ENCODE data around the gene WNT11. TPM values are rescaled to one million over a fixed set of nuclear protein-coding genes. Genes with fewer than 3 reads are reported as not detected.

The WNT11 gene
- total RNA-seq, 6 experiments from 2014 or later = 2.8 to 13.1 (median 5.5) TPM

- Histone ChIP-seq H3K9me3 (no peaks in the 10 kb centered on the region), H3K36me3 (no peaks in the 10 kb centered on the region), H3K27ac (no peak overlapping the region), H3K4me3 (no peak overlapping the region), H3K4me1 (no peaks in the 10 kb centered on the region), H3K27me3 (no peaks in the 10 kb centered on the region)
- DNase-seq (no peak), ATAC-seq (no peak)
- TF ChIP-seq POLR2A (IDR thresholded peaks at IDR 0.05) = no peak
- no peak for TF ChIP-seq CTCF (IDR thresholded peaks at IDR 0.05)
- 38% methylated on average over 3 of the region's 7 CpGs for WGBS (ENCODE audit: insufficient coverage, low coverage, low lambda C conversion rate, missing lambda C conversion rate)
- intact Hi-C loops (cut with DNase I) = no loop called here
Measured at GRCh38 chr11:76243957-76244285, 37.6 kb upstream of the WNT11 start.

GRCh38 chr11:76243193-76243956 is 37.1 kb upstream of the WNT11 start:
- Histone ChIP-seq H3K27me3 (no peaks in the 10 kb centered on the region), H3K36me3 (no peaks in the 10 kb centered on the region), H3K9me3 (no peaks in the 10 kb centered on the region), H3K27ac (no peak overlapping the region), H3K4me3 (no peak overlapping the region), H3K4me1 (no peaks in the 10 kb centered on the region)
- WGBS (ENCODE audit: insufficient coverage, low coverage, low lambda C conversion rate, missing lambda C conversion rate) = 64% methylated on average over 22 of the region's 23 CpGs
- intact Hi-C loops (cut with DNase I) = no loop called here
- no peak for DNase-seq
- no peak for TF ChIP-seq CTCF (IDR thresholded peaks at IDR 0.05)
- no peak for TF ChIP-seq POLR2A (IDR thresholded peaks at IDR 0.05)
- no peak for ATAC-seq

GRCh38 chr11:76242004-76242779 is 35.9 kb upstream of the WNT11 start:
- Histone ChIP-seq H3K36me3 (no peaks in the 10 kb centered on the region), H3K27ac (no peak overlapping the region), H3K4me3 (no peak overlapping the region), H3K9me3 (no peaks in the 10 kb centered on the region), H3K4me1 (no peaks in the 10 kb centered on the region), H3K27me3 (no peaks in the 10 kb centered on the region)
- no peak for DNase-seq
- intact Hi-C loops (cut with DNase I) = no loop called here
- 83% methylated on average over 1 of the region's 12 CpGs for WGBS (ENCODE audit: insufficient coverage, low coverage, low lambda C conversion rate, missing lambda C conversion rate)
- no peak for ATAC-seq
- TF ChIP-seq POLR2A (IDR thresholded peaks at IDR 0.05) (no peak), CTCF (IDR thresholded peaks at IDR 0.05) (no peak)

- 68% methylated on average over 10 of the region's 17 CpGs for WGBS (ENCODE audit: insufficient coverage, low coverage, low lambda C conversion rate, missing lambda C conversion rate)
- H3K27ac ChIP-seq = no peak overlapping the region
Measured at GRCh38 chr11:76241243-76242000, 35.1 kb upstream of the WNT11 start.

More at GRCh38 chr11:76241243-76242000, 35.1 kb upstream of the WNT11 start:
- DNase-seq (no peak), ATAC-seq (no peak)
- Histone ChIP-seq H3K4me1 (peaks cover 0 to 4% (median 0%) of the 10 kb centered on the region in 4 donors), H3K36me3 (no peaks in the 10 kb centered on the region), H3K27me3 (no peaks in the 10 kb centered on the region), H3K9me3 (no peaks in the 10 kb centered on the region), H3K4me3 (no peak overlapping the region)
- no peak for TF ChIP-seq POLR2A (IDR thresholded peaks at IDR 0.05)
- intact Hi-C loops (cut with DNase I) = no loop called here
